NOMO-1 treated with dmso at 0.1 percent for 144 hours (cell line): ENCODE data around the gene ACRV1.
"Not testable (repeated sequence)": the region's sequence is repeated elsewhere in the genome, so short reads cannot be mapped to it uniquely, and the experiment has no call there.

Experiments
- DNase-seq: peaks from one replicate; lab custom pipeline; 2025; ENCODE audit not compliant: unreplicated experiment; lab: John Stamatoyannopoulos, UW

The ACRV1 gene, protein sequence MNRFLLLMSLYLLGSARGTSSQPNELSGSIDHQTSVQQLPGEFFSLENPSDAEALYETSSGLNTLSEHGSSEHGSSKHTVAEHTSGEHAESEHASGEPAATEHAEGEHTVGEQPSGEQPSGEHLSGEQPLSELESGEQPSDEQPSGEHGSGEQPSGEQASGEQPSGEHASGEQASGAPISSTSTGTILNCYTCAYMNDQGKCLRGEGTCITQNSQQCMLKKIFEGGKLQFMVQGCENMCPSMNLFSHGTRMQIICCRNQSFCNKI

DNA sequence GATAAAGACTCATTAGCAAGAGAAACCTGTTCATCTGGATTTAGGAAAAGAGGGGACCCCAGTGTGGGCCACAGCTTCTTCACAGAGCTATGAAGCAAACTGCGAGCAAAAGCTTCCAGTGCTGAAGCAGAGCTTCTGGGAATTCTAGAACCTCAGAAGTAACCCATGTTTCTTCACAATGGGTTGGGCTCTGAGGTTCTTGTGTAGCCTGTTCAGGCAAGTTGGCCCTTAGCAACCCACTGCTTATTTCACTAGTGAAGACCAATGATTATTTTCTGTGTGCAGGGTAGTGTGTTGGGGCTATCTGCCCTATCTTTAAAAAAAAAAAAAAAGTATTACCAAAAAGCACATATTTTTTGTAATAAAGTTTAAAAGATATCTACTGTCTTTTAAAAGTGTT lies at the start of gene ACRV1:
ACRV1 (minus strand) TSS at position 101 of the 400 bp plus-strand sequence; CDS start at position 34, 67 bp downstream.
- no peak for DNase-seq

DNA sequence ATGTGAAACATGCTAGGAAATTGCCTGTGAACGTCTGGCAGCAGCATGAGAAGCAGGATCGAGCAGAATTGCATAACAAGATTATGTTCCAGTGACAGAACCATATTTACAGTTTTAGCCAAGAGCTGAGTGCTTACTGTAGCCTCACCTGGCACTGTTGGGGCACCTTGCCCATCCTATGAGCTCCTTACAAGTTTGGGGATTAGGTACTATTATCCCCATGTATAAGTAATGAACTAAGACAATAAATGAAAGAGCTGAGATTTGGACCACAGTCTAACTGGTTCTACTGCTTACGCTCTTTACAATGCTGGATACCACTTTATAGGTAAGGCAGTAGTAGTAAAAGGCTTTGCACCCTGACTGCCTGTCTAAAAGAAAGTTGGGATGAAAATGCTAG lies 48.3 kb upstream of the ACRV1 start:
- no peak for DNase-seq

DNA sequence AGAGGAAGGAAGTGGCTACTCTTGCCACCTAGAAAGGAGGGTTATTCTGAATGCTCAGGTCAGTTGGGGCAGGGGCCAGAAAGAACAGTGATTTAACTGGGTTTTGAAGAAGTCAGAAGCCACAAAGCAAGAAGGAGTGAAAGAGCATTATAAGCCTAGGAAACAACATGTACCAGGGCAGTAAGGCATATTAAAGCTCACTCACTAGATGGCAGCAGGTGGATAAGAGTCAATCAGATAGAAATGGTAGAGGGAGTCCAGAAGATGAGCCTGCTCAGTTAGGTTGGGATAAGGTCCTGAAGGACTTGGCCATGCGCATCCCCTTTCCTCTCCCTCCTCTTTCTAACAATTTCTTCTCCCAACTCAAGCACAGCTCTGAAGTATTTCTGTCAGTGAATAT lies 43.5 kb upstream of the ACRV1 start:
- no peak for DNase-seq

DNA sequence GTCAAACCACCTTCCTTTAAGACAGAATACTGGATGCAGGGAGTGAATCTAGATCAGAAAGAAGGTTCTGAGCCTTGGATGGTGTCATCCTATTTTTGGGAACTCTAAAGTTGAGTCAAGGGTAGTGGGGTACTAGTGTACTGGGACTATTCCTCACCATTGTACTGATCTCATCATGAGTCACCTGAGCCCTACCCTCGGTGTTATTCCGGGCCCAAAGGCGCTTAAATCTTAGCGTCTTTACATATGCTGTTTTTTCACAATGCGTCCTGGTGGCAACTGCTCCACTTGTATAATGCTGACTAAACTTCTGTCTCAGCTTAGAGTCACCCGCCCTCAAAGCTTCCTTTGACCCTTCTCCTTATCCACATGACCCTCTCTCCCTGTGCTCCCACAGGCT lies 40.1 kb upstream of the ACRV1 start:
- DNase-seq: no peak

DNA sequence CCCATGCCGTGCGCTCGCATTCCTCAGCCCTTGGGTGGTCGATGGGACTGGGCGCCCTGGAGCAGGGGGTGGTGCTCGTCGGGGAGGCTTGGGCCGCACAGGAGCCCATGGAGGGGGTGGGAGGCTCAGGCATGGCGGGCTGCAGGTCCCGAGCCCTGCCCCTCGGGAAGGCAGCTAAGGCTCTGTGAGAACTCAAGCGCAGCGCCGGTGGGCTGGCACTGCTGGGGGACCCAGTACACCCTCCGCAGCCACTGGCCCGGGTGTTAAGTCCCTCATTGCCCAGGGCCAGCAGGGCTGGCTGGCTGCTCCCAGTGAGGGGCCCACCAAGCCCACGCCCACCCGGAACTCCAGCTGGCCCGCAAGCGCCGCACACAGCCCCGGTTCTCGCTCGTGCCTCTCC lies 24.0 kb upstream of the ACRV1 start:
- not testable (repeated sequence) for DNase-seq

DNA sequence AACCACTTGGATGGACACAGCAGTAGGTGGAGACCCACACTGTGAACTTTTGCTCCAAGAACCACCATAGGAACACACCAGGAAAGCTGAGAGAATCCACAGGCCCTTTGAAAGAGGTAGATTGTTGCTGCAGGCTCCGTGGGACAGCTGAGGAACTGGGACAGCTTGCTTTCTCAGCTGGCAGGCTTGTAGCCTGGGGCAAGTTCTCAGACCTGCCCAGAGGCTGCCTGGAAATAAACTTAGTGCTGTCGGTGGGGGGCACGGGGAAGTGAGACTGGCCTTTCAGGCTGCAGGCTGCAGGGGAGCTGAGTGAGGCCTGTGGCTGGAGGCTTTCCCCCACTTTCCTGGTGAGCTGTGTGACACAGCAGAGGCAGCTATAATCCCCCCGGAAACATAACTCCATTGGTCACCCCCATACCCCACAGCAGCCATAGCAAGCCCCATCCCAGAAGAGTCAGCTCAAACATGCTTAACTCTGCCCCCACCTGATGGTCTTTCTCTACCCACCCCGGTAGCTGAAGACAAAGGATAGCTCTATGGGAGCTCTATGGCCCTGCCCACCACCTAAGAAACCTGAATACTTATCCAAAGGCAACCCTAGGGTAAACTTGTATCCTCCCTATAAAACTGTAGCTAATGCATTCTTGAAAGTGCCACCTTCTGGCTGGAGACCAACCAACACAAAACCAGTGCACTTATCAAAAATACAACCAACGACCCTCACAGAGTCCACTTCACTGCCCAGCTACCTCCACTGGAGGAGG lies 21.4 kb upstream of the ACRV1 start:
- no peak for DNase-seq

DNA sequence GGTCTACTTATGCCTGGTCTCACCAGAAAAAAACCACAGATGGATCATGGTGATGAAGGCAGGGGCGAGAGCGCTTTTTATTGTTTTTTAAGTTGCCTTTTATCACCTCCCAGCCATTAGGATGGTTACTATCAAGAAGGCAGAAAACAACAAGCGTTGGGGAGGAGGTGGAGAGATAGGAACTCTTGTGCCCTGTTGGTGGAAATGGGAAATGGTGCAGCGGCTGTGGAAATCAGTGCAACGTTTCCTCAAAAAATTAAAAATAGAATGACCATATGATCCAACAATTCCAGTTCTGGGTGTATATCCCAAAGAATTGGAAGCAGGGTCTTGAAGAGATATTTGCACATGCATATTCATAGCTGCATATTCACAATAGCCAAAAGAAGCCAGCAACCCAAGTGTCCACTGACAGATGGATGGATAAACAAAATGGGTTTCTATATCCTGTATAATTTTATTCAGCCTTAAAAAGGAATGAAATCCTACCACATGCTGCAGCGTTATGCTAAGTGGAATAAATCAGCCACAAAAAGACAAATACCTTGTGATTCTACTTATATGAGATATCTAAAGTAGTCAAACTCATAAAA lies 20.5 kb upstream of the ACRV1 start:
- DNase-seq: no peak

DNA sequence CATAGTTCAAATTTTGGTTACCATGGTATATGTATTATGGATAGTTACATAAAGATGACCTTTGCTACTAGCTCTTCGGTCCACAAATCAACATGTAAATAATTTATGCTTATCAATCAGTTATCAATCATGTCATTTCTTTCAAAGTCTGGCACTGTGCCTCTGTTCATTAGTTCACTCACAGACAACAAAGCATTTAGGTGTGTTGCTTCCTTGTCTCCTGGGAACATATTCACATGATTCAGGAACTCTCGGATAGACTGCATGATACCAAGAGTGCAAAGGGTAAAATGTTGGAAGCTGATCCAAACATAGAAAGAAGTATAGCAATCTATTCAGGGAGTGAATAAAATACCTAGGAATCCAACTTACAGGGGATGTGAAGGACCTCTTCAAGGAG lies 14.3 kb upstream of the ACRV1 start:
- no peak for DNase-seq

DNA sequence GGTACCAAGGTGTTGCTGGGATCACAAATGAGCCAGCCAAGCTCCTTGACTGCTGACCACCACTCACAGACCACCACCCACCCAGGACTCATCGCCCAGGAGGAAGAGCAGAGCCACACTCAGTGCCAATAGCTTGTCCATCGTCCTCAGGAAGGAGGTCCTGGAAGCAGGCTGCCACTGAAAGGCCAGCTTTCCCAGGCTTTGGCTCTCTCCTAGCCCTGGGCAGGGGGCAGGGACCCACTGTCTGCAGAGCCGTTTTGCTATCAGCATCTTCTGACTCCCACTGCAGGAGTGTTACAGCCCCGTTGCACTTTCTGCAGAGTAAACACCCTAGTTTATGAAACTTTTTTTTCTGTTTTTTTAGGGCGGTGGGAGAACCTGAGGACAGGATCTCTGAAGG lies 12.2 kb upstream of the ACRV1 start:
- DNase-seq: no peak

DNA sequence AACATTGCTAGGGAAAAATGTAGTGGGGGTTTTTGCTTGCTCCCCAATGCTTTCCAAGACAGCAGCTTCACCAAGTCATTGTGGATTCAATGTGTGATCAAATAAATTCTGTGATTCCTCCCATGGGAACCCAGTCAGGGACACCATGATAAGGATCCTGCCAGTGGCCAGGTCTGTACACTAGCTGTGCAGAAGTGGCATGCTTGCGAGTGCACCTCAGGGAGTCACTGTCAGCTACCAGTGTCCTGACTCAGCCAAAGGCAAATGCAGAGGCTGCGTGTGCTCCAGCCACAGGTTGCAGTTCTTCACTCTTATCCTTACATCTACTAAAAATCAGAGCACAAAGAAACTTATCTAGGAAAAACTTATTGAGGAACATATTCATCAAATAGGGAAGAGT lies 9.4 kb upstream of the ACRV1 start:
- DNase-seq: no peak

DNA sequence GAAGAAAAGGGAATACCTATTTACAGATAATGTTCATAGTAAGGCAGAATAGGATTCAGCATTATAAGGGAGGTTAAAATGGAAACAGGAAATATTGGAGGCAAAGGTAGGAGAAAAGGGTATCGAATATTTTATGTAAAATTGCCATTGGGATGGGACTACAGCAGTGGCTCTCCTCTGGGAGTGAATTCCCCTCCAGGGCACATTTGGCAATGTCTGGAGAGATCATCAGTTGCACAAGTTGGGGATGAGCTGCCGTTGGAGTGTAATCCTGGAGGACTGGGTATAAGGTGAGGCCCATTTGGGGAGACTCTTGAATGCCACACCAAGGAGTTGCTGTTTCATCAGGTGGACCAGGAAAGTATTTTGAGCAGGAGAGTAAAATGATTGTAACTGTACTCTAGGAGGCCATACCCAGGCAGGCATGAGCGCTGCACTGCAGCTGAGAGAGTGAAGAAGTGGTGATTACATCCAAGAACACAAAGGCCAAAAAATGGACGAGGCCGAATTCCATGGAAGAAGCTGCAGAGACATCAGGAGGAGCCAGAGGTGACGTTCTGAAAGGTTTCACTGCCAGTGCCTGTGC lies 8.7 kb upstream of the ACRV1 start:
- no peak for DNase-seq

DNA sequence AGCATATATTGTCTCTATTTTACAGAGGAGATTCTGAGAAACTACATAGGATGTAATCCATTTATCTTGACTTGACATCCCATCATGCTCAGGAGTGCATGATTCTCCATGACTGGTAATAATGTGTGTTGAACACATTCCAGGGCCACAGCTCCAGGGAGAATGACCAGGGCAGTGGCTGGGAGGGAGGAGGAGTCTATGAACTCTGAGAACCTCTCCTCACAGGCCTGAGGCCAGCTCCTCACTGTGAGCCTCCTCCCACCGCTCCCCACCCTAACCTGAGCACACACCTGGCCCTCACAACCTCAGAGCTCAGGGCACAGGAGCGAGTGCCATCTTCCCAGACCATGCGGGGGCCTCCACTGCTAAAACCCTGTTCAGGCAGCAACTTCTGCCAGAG lies 8.0 kb upstream of the ACRV1 start:
- DNase-seq: no peak

DNA sequence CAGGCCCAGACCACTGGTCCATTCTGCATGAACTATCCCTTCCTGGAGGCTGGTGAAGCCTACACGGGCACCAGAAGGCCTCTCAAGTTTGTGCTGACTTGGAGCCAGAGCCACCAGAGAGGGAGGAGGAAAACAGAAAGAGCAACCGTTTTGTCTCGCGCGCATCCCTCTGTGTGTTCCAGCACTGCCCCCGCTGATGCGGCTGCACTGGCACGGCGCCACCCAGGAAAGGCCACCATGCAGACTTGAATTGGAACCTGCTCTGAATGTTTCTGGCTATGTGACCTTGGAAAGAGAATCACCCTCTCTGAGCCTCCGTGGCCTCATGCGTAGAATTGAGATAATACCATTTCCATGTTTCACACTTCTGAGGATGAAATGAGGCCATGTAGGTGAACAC lies 7.4 kb upstream of the ACRV1 start:
- no peak for DNase-seq

DNA sequence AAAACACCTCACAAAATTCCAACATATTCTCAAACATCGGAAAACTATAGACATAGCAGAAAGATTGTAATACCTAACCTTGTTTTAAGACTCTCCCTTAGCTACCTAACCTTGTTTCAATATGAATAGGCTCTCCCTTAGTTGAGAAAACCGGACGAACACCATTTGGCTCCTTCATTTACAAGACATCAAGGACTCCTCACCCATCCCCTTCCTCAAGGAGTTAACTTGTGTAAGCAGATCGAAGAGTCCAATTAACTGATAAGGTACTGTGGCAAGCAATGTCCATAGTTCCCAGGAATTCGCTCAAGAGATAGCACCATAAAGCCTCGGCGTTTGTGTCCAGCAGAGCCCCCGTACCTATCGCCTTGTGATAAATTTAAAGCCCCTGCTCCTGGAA lies 4.6 kb upstream of the ACRV1 start:
- no peak for DNase-seq

DNA sequence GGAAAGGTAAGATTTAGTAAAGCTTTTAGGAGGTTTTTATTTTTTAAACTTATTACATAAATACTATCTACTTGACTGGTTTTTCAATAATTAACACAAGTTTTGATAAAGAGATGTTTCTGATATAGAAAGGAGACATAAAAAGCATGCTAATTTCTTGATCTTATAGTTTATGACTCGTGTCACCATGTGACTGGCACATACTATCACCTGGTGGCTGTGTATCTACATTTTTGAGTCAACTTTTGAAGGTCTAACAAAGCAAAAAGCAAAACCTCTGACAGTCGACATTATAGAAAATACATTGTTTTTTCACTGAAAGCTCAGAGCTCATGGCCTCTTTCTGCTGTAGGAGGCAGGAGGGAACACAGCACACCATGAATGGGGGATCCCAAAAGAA lies 810 bp downstream of the ACRV1 start:
- DNase-seq: no peak

DNA sequence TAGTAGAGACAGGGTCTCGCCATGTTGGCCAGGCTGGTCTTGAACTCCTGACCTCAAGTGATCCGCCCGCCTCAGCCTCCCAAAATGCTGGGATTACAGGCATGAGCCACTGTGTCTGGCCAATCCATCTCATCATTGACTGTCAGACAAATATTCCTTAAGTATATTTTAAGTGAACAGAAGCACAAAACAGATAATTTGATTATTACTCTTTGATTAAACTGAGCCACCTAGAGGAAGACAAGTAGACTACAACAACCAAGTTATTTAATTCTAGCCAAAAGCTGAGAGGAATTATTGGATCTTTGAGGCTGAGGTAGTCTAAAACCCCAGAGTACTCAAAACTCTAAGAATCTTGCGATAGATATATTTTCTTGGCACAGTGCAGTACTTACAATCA lies 1.2 kb downstream of the ACRV1 start:
- no peak for DNase-seq

DNA sequence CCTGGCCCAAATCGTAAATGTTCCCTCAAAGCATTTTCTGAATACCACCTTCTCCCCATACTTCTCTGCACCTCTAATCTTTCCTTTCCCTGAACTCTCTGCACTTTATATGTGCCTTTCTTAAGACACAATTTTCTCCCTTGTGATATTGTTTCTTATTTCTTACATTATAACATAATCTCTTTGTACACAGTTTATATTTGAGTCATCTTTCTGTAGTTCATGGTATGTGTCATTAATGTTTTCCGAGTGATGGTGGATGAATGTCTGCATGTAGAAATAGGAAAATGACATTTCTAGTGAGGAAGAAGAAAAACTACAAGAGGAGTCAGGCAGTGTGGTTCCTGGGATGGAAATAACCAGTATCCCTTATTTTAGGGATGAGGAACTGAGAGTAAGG lies 5.5 kb downstream of the ACRV1 start:
- no peak for DNase-seq

DNA sequence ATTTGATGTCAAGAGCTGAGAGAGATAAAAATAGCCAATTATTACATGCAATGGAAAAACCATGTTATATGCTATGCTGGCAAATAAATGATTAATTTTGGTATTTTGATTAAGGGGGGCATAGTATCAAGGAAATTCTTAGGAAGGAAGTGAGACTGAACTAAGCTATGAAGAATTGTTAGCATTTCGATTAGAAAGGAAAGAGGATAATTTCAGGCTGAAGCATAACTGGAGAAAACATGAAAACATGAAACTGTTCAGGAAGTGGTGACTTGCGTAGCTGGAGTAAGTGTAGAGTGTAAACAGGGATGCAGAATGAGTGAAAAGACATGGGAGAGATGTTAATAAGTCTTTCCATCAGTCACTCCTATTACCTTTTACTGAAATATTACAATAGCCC lies 6.4 kb downstream of the ACRV1 start:
- DNase-seq: no peak

DNA sequence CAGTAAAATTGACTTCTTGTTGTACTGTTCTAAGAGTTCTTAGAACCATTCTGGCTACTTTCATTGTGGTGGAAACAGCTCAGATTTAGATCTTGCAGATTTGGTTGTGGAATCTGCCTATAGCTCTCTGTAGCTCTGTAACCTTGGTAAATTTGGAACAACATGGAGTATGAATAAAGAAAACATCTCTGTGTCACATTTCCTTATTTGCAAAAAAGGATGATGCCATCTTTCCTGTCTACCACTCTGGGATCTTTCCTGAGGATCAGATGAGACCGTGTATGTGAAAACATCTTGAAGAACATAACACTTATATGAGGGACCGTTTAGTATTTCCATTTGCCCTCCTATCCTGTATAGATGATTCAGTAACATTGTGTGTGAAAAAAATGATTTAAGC lies 9.1 kb downstream of the ACRV1 start:
- DNase-seq: no peak

DNA sequence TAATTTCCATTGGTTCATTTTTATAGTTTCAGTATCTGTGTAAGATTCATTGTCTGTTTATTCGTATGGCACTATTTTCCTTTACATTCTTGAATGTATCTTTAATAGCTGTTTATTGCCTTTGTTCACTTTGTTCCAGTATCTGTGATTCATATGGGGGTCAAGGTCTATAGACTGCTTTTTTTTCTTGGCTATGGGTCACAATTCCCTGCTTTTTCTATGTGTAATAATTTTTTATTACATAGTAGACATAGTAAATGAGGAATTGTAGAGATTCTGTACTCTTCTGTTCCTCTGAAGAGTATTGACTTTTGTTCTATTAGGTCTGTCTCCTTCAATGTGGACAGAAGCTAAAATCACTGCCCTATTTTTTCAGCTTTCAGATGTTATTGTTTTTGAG lies 10.5 kb downstream of the ACRV1 start:
- DNase-seq: no peak

DNA sequence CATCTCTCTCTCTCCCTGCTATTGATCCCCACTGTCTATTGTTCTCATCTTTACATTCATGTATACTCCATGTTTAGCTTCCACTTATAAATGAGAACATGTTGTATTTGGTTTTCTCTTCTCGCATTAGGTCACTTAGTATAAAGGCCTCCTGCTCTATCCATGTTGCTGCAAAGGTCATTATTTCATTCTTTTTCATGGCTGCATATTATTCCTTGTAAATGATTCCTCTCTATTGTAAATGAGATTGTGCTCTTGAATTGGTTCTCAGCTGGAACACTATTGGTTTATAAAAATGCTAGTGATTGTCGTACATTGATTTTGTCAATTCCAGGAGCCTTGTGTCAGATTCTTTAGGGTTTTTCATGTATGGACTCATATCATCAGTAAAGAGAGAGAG lies 13.5 kb downstream of the ACRV1 start:
- no peak for DNase-seq

DNA sequence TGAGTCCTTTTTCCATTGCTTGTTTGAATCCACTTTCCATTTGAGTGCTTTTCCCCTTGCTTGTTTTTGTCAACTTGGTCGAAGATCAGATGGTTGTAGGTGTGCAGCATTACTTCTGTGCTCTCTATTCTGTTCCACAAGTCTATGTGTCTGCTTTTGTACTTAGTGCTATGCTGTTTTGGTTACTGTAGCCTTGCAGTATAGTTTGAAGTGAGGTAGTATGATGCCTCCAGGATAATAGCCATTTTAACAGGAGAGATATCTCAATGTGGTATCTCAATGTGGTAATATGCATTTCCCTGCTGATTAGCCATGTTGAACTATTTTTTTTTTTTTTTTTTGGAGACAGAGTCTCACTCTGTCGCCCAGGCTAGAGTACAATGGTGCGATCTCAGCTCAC lies 16.7 kb downstream of the ACRV1 start:
- no peak for DNase-seq
